HCT116 (cell line): Measurements from ENCODE around the gene C10orf143. TPM values are rescaled to one million over a fixed set of nuclear protein-coding genes. Genes with fewer than 3 reads are reported as not detected.
A peak's percentile ranks its signal among the peaks of the same experiment; 100 is the strongest.

ENCODE experiments used
- ATAC-seq: fragments of 200-7000 bp; cut with Tn5 transposase; 2 replicates; pipeline ENCODE4 v1.9.1; 2020; ENCODE audit warnings: mild to moderate bottlenecking, moderate library complexity
- BruUV-seq: library from RNA; stranded (reverse); fragments of 400-500 nt; replicated peaks from 2 replicates; lab custom pipeline; 2021; lab: Mats Ljungman, UMichigan
- CTCF ChIA-PET: fragments of 300-600 bp; sonication (Branson Sonifier 250); formaldehyde crosslinking; loops from one replicate; lab custom pipeline; 2021; ENCODE audit warnings: antibody characterized with exemption; lab: Charles Lee
- POLR2A ChIA-PET: fragments of 300-600, 350-600 bp; sonication (Branson Sonifier 250); formaldehyde crosslinking; loops from one replicate; lab custom pipeline; 2021; ENCODE audit warnings: antibody characterized with exemption; lab: Charles Lee
- RAD21 ChIA-PET, 2 experiments: fragments of 300-600 bp; sonication (Branson Sonifier 250); formaldehyde crosslinking; loops; one replicate each; lab custom pipeline; 2023; ENCODE audit warnings: low total read pairs in 2 of 2; ENCODE audit not compliant: uncharacterized antibody in 2 of 2, unreplicated experiment in 2 of 2, low non-redundant PET in 1 of 2; lab: Charles Lee
- DNase-seq: peaks from one replicate; pipeline ENCODE4 v3.0.0-alpha.2; 2010; ENCODE audit warnings: low read depth, low spot score
- H2AFZ ChIP-seq: fragments of 200-600 bp; shearing (Covaris generic), sonication (generic); 2 replicates; pipeline ENCODE4 v1.6.1; 2017; ENCODE audit warnings: low read depth, mixed run types, mixed read lengths, antibody characterized with exemption, low read length; ENCODE audit not compliant: poor library complexity, severe bottlenecking
- H3K27ac ChIP-seq: 2 replicates; pipeline ENCODE4 v1.5.1; 2012; ENCODE audit warnings: low read depth, low read length
- H3K27me3 ChIP-seq: fragments of 200-600 bp; sonication (generic); 2 replicates; pipeline ENCODE4 v1.6.1; 2016; ENCODE audit warnings: mixed run types, low read length, mixed read lengths; ENCODE audit not compliant: insufficient read depth
- H3K36me3 ChIP-seq, 2 experiments: fragments of 200-500 bp in 1 of 2; fragments of 200-600 bp in 1 of 2; sonication (Bioruptor generic) in 1 of 2; sonication (generic) in 1 of 2; 2 replicates each; pipeline versions ENCODE4 v1.5.1 to v1.6.1; 2014 to 2016; ENCODE audit warnings: low read length in 2 of 2, inconsistent platforms in 1 of 2, mixed read lengths in 1 of 2, mixed run types in 1 of 2; ENCODE audit not compliant: insufficient read depth in 2 of 2, control insufficient read depth in 1 of 2
- H3K4me1 ChIP-seq, 2 experiments: fragments of 200-600 bp in 1 of 2; sonication (generic) in 1 of 2; 2 replicates each; pipeline versions ENCODE4 v1.5.1 to v1.6.1; 2012 to 2017; ENCODE audit warnings: low read length in 2 of 2, inconsistent platforms in 1 of 2, mild to moderate bottlenecking in 1 of 2, mixed read lengths in 1 of 2, mixed run types in 1 of 2, moderate library complexity in 1 of 2; ENCODE audit not compliant: insufficient read depth in 2 of 2, control insufficient read depth in 1 of 2
- H3K4me2 ChIP-seq: fragments of 200-600 bp; sonication (generic); 2 replicates; pipeline ENCODE4 v1.6.1; 2017; ENCODE audit warnings: mixed run types, low read length, mixed read lengths
- H3K4me3 ChIP-seq, 2 experiments: fragments of 200-600 bp in 1 of 2; sonication (generic) in 1 of 2; replicated peaks in 1 of 2; 2 replicates each; pipeline ENCODE4 v1.5.1; 2011 to 2016; ENCODE audit warnings: low read length in 2 of 2, control low read depth in 1 of 2, low read depth in 1 of 2, mild to moderate bottlenecking in 1 of 2, mixed read lengths in 1 of 2, mixed run types in 1 of 2
- H3K79me2 ChIP-seq: fragments of 200-600 bp; sonication (generic); 2 replicates; pipeline ENCODE4 v1.6.1; 2017; ENCODE audit warnings: mild to moderate bottlenecking, mixed run types, low read length, moderate library complexity, mixed read lengths; ENCODE audit not compliant: insufficient read depth
- H3K9ac ChIP-seq: fragments of 200-600 bp; sonication (generic); 2 replicates; pipeline ENCODE4 v1.6.1; 2016; ENCODE audit warnings: low read length, mixed read lengths
- H3K9me2 ChIP-seq: fragments of 200-600 bp; sonication (generic), shearing (Covaris generic); 2 replicates; pipeline ENCODE4 v1.6.1; 2017; ENCODE audit warnings: mixed run types, mild to moderate bottlenecking, moderate library complexity; ENCODE audit not compliant: insufficient read depth
- H3K9me3 ChIP-seq, 2 experiments: fragments of 200-500 bp in 1 of 2; fragments of 200-600 bp in 1 of 2; sonication (Bioruptor generic) in 1 of 2; sonication (generic) in 1 of 2; 2 replicates each; pipeline ENCODE4 v1.6.1; 2014 to 2017; ENCODE audit warnings: low read length in 2 of 2, mixed read lengths in 2 of 2, inconsistent platforms in 1 of 2, low read depth in 1 of 2, mild to moderate bottlenecking in 1 of 2, mixed run types in 1 of 2, moderate library complexity in 1 of 2; ENCODE audit not compliant: control insufficient read depth in 1 of 2, insufficient read depth in 1 of 2
- H4K20me1 ChIP-seq: fragments of 200-600 bp; sonication (generic), shearing (Covaris generic); 2 replicates; pipeline ENCODE4 v1.6.1; 2017; ENCODE audit warnings: mixed run types, mild to moderate bottlenecking, moderate library complexity; ENCODE audit not compliant: insufficient read depth
- CEBPB ChIP-seq: IDR thresholded peaks from 2 replicates; pipeline ENCODE4 v1.6.1; 2012; ENCODE audit warnings: low read depth
- EGR1 ChIP-seq: IDR thresholded peaks from 2 replicates; pipeline ENCODE4 v1.6.1; 2012; ENCODE audit warnings: low read depth
- ELF1 ChIP-seq: IDR thresholded peaks from 2 replicates; pipeline ENCODE4 v1.6.1; 2012; ENCODE audit warnings: low read depth, borderline replicate concordance
- EZH2 ChIP-seq: fragments of 200-600 bp; sonication (generic); IDR thresholded peaks from 2 replicates; pipeline ENCODE4 v1.6.1; 2017; ENCODE audit warnings: antibody characterized with exemption, mixed run types
- JUND ChIP-seq: IDR thresholded peaks from 2 replicates; pipeline ENCODE4 v1.6.1; 2012
- MAX ChIP-seq: IDR thresholded peaks from 2 replicates; pipeline ENCODE4 v1.6.1; 2012
- RAD21 ChIP-seq: IDR thresholded peaks from 2 replicates; pipeline ENCODE4 v1.6.1; 2012; ENCODE audit warnings: low read depth, mild to moderate bottlenecking
- SIN3A ChIP-seq: IDR thresholded peaks from 2 replicates; pipeline ENCODE4 v1.6.1; 2012; ENCODE audit warnings: low read depth
- SP1 ChIP-seq: IDR thresholded peaks from 2 replicates; pipeline ENCODE4 v1.6.1; 2012; ENCODE audit warnings: low read depth
- TCF7L2 ChIP-seq: IDR thresholded peaks from 2 replicates; pipeline ENCODE4 v1.7.0; 2011; ENCODE audit warnings: borderline replicate concordance, inconsistent platforms; ENCODE audit not compliant: insufficient read depth, insufficient read length; ENCODE audit errors: extremely low read depth
- YY1 ChIP-seq: IDR thresholded peaks from 2 replicates; pipeline ENCODE4 v1.6.1; 2011; ENCODE audit warnings: low read length, low read depth, moderate library complexity, mild to moderate bottlenecking; ENCODE audit not compliant: insufficient replicate concordance; ENCODE audit errors: extremely low read depth
- ZBTB33 ChIP-seq: IDR thresholded peaks from 2 replicates; pipeline ENCODE4 v1.6.1; 2011; ENCODE audit warnings: mild to moderate bottlenecking, low read length, moderate library complexity; ENCODE audit not compliant: insufficient replicate concordance; ENCODE audit errors: extremely low read depth
- ZNF274 ChIP-seq: fragments of 200-500 bp; sonication (Bioruptor generic); IDR thresholded peaks from 2 replicates; pipeline ENCODE4 v1.6.1; 2014; ENCODE audit warnings: mild to moderate bottlenecking, low read depth, low read length, inconsistent platforms
- intact Hi-C: fragments of 100-400 bp; cut with micrococcal nuclease; formaldehyde crosslinking; loops from 2 replicates; pipeline ENCODE4 v1.10.0; 2022
- total RNA-seq: library from RNA; stranded (reverse); gene quantifications from one replicate; pipeline ENCODE4 v1.2.1, GENCODE V29; 2021; ENCODE audit not compliant: unreplicated experiment

The C10orf143 gene
- total RNA-seq, 1 experiment from 2014 or later, result 0.66 TPM

GRCh38 chr10:130135676-130136225 lies 25.1 kb upstream of the C10orf143 start:
- Histone ChIP-seq H3K36me3 (no peaks in the 10 kb centered on the region), H4K20me1 (0 out of 2 replicates have a peak, but pooled peaks cover 6% of the 10 kb centered on the region), H2AFZ (no peak overlapping the region), H3K4me3 (peak overlapping the region; percentile 61 to 73), H3K4me1 (peaks cover 8 to 24% of the 10 kb centered on the region in 2 experiments; a peak in 3 of 4 replicates), H3K27me3 (no peaks in the 10 kb centered on the region), H3K4me2 (peak overlapping the region; percentile 75), H3K79me2 (peaks cover 41% of the 10 kb centered on the region), H3K9me2 (no peaks in the 10 kb centered on the region), H3K9ac (peak overlapping the region; percentile 73), H3K9me3 (no peaks in the 10 kb centered on the region), H3K27ac (peak overlapping the region; percentile 64; the same call in 1 of the 2 replicates)
- BruUV-seq, result TSS peak; percentile 64
- intact Hi-C loops, result loop anchor here (1.0 kb wide), 1 partner anchor 24 kb away; no protein-coding TSS in a partner anchor
- CTCF ChIA-PET, result interaction anchor here (3.7 kb wide), 1 partner anchor 25 kb away, joined by 16 read pairs; the partner anchor contains the start of gene C10orf143
- DNase-seq (no peak), ATAC-seq (peak; percentile 34)
- POLR2A ChIA-PET, result interaction anchor here (1.0 kb wide), 1 partner anchor 25 kb away, joined by 11 read pairs; the partner anchor contains the start of gene C10orf143
- no peak for TF ChIP-seq ZNF274
- no peak for TF ChIP-seq ELF1
- no peak for TF ChIP-seq YY1
- no peak for TF ChIP-seq JUND
- TF ChIP-seq EZH2, result no peak
- no peak for TF ChIP-seq ZBTB33
- no peak for TF ChIP-seq SIN3A
- no peak for TF ChIP-seq RAD21
- no peak for TF ChIP-seq SP1
- no peak for TF ChIP-seq TCF7L2
- TF ChIP-seq MAX, result no peak
- no peak for TF ChIP-seq EGR1
- TF ChIP-seq CEBPB, result no peak
- RAD21 ChIA-PET, result no interaction called here
